Measurements from ENCODE around the gene NUDT1. TPM values are rescaled to one million over a fixed set of nuclear protein-coding genes. Genes with fewer than 3 reads are reported as not detected.

NUDT1 gene
- total and polyA plus RNA-seq, 2 donors (not counting 1 experiment from before 2014, with no cell fraction given) = 19.8 to 28.4 TPM

DNA sequence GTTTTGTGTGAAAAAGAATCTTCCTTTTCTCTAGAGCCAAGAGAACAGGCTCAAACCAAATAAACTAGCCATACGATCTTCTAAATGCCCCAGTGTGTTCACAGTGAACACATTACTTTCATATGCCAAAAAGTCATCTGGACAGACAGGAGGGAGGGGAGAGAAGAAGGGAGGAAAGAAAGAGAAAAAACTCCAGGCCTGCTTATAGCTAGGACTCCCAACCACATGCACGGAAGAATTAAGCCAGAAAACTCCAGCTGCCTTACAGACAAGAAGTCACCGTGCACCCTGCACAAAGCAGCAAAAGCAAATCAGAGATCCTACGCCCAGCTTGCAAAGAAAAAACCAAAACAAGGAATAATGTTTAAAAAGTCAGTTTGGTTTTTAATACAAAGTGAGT lies 37.9 kb downstream of the NUDT1 start:
- H3K27me3 ChIP-seq (ENCODE audit: control insufficient read depth, insufficient read depth, low read length) = no peaks in the 10 kb centered on the region
- no peak overlapping the region for H3K4me3 ChIP-seq (replicated peaks in 1 of 4; ENCODE audit: control extremely low read depth in 1 of 4, insufficient read depth in 1 of 4, low read depth in 3 of 4, low read length in 4 of 4)
- no peak overlapping the region for H3K4me2 ChIP-seq (ENCODE audit: extremely low read depth, insufficient read depth, low read length)
- no peak overlapping the region for H3K9ac ChIP-seq (ENCODE audit: insufficient read depth, low read length)
- H3K36me3 ChIP-seq (ENCODE audit: control insufficient read depth, insufficient read depth, low read length) = peaks cover 2% of the 10 kb centered on the region
- no peaks in the 10 kb centered on the region for H4K20me1 ChIP-seq (ENCODE audit: control insufficient read depth, extremely low read depth, insufficient read depth, low read length)
- TF ChIP-seq, protein P1, sequence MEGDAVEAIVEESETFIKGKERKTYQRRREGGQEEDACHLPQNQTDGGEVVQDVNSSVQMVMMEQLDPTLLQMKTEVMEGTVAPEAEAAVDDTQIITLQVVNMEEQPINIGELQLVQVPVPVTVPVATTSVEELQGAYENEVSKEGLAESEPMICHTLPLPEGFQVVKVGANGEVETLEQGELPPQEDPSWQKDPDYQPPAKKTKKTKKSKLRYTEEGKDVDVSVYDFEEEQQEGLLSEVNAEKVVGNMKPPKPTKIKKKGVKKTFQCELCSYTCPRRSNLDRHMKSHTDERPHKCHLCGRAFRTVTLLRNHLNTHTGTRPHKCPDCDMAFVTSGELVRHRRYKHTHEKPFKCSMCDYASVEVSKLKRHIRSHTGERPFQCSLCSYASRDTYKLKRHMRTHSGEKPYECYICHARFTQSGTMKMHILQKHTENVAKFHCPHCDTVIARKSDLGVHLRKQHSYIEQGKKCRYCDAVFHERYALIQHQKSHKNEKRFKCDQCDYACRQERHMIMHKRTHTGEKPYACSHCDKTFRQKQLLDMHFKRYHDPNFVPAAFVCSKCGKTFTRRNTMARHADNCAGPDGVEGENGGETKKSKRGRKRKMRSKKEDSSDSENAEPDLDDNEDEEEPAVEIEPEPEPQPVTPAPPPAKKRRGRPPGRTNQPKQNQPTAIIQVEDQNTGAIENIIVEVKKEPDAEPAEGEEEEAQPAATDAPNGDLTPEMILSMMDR (conservative IDR thresholded peaks at IDR 0.05 in 1 of 2, IDR thresholded peaks at IDR 0.05 in 1 of 2; ENCODE audit: low read depth in 1 of 2, low read length in 2 of 2) = no peak
- no peak for TF ChIP-seq EZH2 (IDR thresholded peaks at IDR 0.05; ENCODE audit: low read length, missing control alignments)
- peak in 1 of 2 donors; percentile 28 for DNase-seq (ENCODE audit: low read depth in 2 of 2)
- H3K4me1 ChIP-seq (ENCODE audit: control insufficient read depth, extremely low read depth, insufficient read depth, low read length) = peaks cover 4% of the 10 kb centered on the region
- H3K9me3 ChIP-seq (ENCODE audit: control insufficient read depth, insufficient read depth, low read depth, low read length) = no peaks in the 10 kb centered on the region
- H3K79me2 ChIP-seq (ENCODE audit: control insufficient read depth, insufficient read depth, low read length) = peaks cover 3% of the 10 kb centered on the region
- H2AFZ ChIP-seq (ENCODE audit: low read length) = no peak overlapping the region
- no peak overlapping the region for H3K27ac ChIP-seq (ENCODE audit: insufficient read depth, low read length)

DNA sequence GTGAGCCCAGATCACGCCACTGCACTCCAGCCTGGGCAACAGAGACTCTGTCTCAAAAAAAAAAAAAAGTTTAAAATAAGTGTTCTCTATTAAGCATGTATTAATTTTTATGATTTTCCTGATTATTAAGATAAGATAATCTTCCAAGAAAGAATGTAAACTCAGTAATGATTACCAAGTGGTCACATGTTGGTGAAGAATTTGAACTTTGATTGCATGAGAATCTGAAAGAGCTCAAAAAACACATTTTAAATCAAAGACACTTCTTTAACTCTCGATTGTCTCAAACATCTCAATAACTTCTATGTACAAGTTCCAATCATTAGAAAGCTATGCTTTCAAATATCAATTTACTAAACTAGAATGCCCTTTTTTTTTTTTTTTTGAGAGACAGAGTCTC lies 38.4 kb downstream of the NUDT1 start:
- no peaks in the 10 kb centered on the region for H3K36me3 ChIP-seq (ENCODE audit: control insufficient read depth, insufficient read depth, low read length)

DNA sequence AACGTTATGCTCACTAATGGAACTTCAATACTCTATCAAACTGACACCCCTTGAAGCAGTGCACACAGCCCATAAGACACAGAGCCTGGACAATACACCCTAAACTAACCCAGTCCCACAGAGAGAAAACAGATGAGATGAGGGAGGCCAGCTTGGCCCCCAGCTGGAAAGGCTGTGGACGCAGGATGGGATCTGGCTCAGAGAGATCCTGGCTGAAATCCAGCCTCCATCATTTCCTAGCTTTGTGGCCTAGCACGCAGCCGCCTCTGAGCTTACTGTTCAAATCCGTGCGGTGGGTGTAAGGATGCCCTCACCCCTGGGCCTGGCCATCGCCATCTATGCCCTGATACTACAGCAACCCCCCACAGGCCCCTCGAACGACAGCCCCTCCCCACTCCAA lies 39.5 kb downstream of the NUDT1 start:
- TF ChIP-seq, protein P1 (conservative IDR thresholded peaks at IDR 0.05 in 1 of 2, IDR thresholded peaks at IDR 0.05 in 1 of 2; ENCODE audit: low read depth in 1 of 2, low read length in 2 of 2) = no peak
- no peak for TF ChIP-seq EZH2 (IDR thresholded peaks at IDR 0.05; ENCODE audit: low read length, missing control alignments)
- Histone ChIP-seq H3K9ac (ENCODE audit: insufficient read depth, low read length) (peak overlapping the region; percentile 32), H3K9me3 (ENCODE audit: control insufficient read depth, insufficient read depth, low read depth, low read length) (no peaks in the 10 kb centered on the region), H3K79me2 (ENCODE audit: control insufficient read depth, insufficient read depth, low read length) (peaks cover 3% of the 10 kb centered on the region), H3K4me2 (ENCODE audit: extremely low read depth, insufficient read depth, low read length) (peak overlapping the region; percentile 74), H3K4me1 (ENCODE audit: control insufficient read depth, extremely low read depth, insufficient read depth, low read length) (peaks cover 4% of the 10 kb centered on the region), H4K20me1 (ENCODE audit: control insufficient read depth, extremely low read depth, insufficient read depth, low read length) (no peaks in the 10 kb centered on the region), H3K27me3 (ENCODE audit: control insufficient read depth, insufficient read depth, low read length) (no peaks in the 10 kb centered on the region), H3K4me3 (replicated peaks in 1 of 4; ENCODE audit: control extremely low read depth in 1 of 4, insufficient read depth in 1 of 4, low read depth in 3 of 4, low read length in 4 of 4) (no peak overlapping the region), H3K27ac (ENCODE audit: insufficient read depth, low read length) (peak overlapping the region; percentile 63), H2AFZ (ENCODE audit: low read length) (peak overlapping the region; percentile 56), H3K36me3 (ENCODE audit: control insufficient read depth, insufficient read depth, low read length) (no peaks in the 10 kb centered on the region)
- peak; percentile 57 to 62 for DNase-seq (ENCODE audit: low read depth in 2 of 2)

More for the DNA sequence above, 38.4 kb downstream of the NUDT1 start:
- no peak overlapping the region for H3K4me3 ChIP-seq (replicated peaks in 1 of 4; ENCODE audit: control extremely low read depth in 1 of 4, insufficient read depth in 1 of 4, low read depth in 3 of 4, low read length in 4 of 4)
- no peak overlapping the region for H2AFZ ChIP-seq (ENCODE audit: low read length)
- DNase-seq (ENCODE audit: low read depth in 2 of 2) = no peak
- H3K9me3 ChIP-seq (ENCODE audit: control insufficient read depth, insufficient read depth, low read depth, low read length) = no peaks in the 10 kb centered on the region
- H3K4me1 ChIP-seq (ENCODE audit: control insufficient read depth, extremely low read depth, insufficient read depth, low read length) = peaks cover 4% of the 10 kb centered on the region
- no peaks in the 10 kb centered on the region for H4K20me1 ChIP-seq (ENCODE audit: control insufficient read depth, extremely low read depth, insufficient read depth, low read length)
- H3K9ac ChIP-seq (ENCODE audit: insufficient read depth, low read length) = no peak overlapping the region
- no peaks in the 10 kb centered on the region for H3K27me3 ChIP-seq (ENCODE audit: control insufficient read depth, insufficient read depth, low read length)
- H3K4me2 ChIP-seq (ENCODE audit: extremely low read depth, insufficient read depth, low read length) = no peak overlapping the region
- no peak overlapping the region for H3K27ac ChIP-seq (ENCODE audit: insufficient read depth, low read length)
- H3K79me2 ChIP-seq (ENCODE audit: control insufficient read depth, insufficient read depth, low read length) = peaks cover 3% of the 10 kb centered on the region
- TF ChIP-seq EZH2 (IDR thresholded peaks at IDR 0.05; ENCODE audit: low read length, missing control alignments) = no peak
- TF ChIP-seq, protein P1 (conservative IDR thresholded peaks at IDR 0.05 in 1 of 2, IDR thresholded peaks at IDR 0.05 in 1 of 2; ENCODE audit: low read depth in 1 of 2, low read length in 2 of 2) = no peak
